Omental fat pad (tissue), 4 donors: Measurements from ENCODE around the gene ESYT2. TPM values are rescaled to one million over a fixed set of nuclear protein-coding genes. Genes with fewer than 3 reads are reported as not detected.
"Not testable (repeated sequence)": the region's sequence is repeated elsewhere in the genome, so short reads cannot be mapped to it uniquely, and the experiment has no call there.

Experiments used
- ATAC-seq: fragments of 150-250 bp; one replicate; pipeline ENCODE4 v1.9.1; 2016; ENCODE audit warnings: mild to moderate bottlenecking, moderate library complexity; ENCODE audit not compliant: low FRiP score
- DNase-seq: peaks from one replicate; pipeline ENCODE4 v3.0.0-alpha.2; 2019; ENCODE audit warnings: low spot score
- CTCF ChIP-seq, 3 donors: fragments of 450-650 bp; IDR thresholded peaks; one replicate each; pipeline ENCODE4 v1.5.1; 2016 to 2017; ENCODE audit warnings: antibody characterized with exemption in 3 of 3, mild to moderate bottlenecking in 3 of 3, moderate library complexity in 2 of 3
- total RNA-seq, 4 donors: library from RNA; depleted of rRNA; stranded (reverse); fragments of >200 nt; gene quantifications; one replicate each; pipeline ENCODE4 v1.1.0, GENCODE V29; 2016

The ESYT2 gene
- total RNA-seq, 4 donors from 2014 or later = 81.9 to 151 (median 112) TPM

GRCh38 chr7:158702944-158703343, 126.4 kb downstream of the ESYT2 start:
- TF ChIP-seq CTCF (IDR thresholded peaks at IDR 0.05) = no peak
- ATAC-seq = no peak
- DNase-seq = no peak

- DNase-seq (no peak), ATAC-seq (no peak)
- TF ChIP-seq CTCF (IDR thresholded peaks at IDR 0.05) = no peak
Observed at GRCh38 chr7:158702196-158702595, 127.1 kb downstream of the ESYT2 start.

- ATAC-seq (no peak), DNase-seq (no peak)
- TF ChIP-seq CTCF (IDR thresholded peaks at IDR 0.05) = no peak
Observed at GRCh38 chr7:158700008-158700407, 129.3 kb downstream of the ESYT2 start.

DNA sequence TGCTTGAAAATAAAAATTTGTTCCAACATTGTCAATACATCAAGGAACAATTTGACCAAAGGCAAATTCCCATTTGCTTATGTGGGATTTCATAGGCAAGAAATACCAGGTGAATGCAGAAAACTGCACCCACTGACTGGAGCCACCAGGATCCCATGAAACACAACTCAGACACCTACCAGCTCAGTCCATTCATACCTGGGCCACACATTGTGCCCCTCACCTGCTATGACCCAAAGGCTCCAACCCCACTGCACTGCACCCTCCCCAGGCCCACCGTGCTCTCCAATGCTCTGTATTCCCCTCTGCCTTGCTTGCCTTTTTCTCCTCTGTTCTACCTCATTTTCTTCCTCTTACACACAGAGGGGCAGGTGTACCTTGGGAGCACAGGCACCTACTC, 130.0 kb downstream of the ESYT2 start:
- no peak for DNase-seq
- no peak for TF ChIP-seq CTCF (IDR thresholded peaks at IDR 0.05)
- ATAC-seq = no peak

- ATAC-seq = no peak
- no peak for DNase-seq
- TF ChIP-seq CTCF (IDR thresholded peaks at IDR 0.05) = no peak
Observed at GRCh38 chr7:158698657-158699195, 130.6 kb downstream of the ESYT2 start.

- DNase-seq = not testable (repeated sequence)
Observed at GRCh38 chr7:158697597-158697996, 131.7 kb downstream of the ESYT2 start.

GRCh38 chr7:158695726-158696452, 133.4 kb downstream of the ESYT2 start:
- DNase-seq (no peak), ATAC-seq (peak; percentile 42)
- no peak for TF ChIP-seq CTCF (IDR thresholded peaks at IDR 0.05)

More at GRCh38 chr7:158697597-158697996, 131.7 kb downstream of the ESYT2 start:
- ATAC-seq = not testable (repeated sequence)
